NCI-H2227 treated with DMSO at 0.1 percent for 48 hours (cell line): ENCODE results near the gene SLC15A2.

Source experiments
- DNase-seq: peaks from one replicate; lab custom pipeline; 2025; lab: John Stamatoyannopoulos, UW

SLC15A2 gene

DNA sequence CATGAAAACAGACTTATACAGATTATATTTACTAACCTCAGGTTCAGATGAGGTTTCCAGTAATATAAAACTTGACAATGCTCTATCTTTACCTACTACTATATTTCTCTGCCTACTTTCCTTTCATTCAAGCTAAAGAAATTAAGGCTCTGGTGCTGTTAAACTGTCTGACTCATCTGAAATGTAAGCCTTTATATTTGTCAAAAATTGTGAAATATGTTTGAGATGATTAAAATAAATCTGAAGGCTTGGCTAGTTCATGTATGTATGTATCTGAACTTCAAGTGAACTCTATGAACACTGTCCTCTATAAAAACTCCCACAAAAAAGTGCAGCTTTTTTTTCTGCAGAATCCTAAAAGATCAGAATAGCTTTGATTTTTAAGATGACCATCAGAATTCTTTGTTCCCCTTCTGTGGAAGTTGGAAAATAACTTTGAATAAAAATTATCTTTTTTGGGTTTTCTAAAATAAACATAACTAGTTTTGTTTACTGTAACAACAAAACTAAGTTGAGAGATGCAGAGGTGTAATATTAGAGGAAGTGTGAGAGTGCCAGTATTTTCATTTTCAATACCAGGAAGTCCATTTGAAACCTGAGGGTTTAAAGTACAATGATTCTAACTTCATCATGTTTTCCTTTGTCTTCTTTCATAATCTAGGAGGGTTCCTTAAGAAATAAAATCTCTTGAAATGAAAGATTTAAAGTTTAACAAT is 85.7 kb downstream of the SLC15A2 start:
- DNase-seq, result no peak

- DNase-seq, result no peak
Observed at GRCh38 chr3:121980450-121980796, 86.2 kb downstream of the SLC15A2 start.

DNA sequence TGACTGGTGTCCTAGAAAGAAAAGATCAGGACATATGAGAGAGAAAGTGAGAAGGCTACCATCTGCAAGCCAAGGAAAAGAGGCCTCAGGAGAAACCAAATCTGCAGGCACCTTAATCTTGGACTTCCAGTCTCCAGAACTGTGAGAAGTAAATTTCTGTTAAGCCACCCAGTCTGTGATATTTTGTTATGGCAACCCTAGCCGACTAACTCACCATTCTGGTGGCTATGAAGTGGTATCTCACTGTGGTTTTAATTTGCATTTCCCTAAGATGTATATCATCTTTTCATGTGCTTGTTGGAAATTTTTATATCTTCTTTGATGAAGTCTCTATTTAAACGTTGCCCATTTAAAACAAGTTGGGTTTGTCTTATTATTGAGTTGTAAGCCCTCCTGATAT is 87.3 kb downstream of the SLC15A2 start:
- no peak for DNase-seq

DNA sequence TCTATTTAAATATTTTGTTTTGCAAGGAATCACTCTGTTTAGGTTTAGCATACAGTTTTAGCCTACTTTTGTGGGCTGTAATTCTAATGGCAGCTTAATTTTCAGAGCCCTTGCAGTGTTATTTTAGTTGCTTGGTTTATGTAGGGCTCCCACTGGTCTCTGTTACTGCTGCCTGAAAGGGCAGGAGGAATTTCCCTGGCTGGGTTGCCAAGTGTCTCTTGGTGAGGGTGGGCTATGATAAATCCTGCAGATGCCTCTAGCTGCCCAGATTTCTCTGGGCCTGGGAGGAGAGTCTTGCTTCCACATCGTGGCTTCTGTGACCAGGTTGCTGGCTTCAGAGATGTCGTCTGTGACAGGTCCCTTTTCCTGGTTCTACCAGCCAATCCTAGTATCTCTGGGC is 91.6 kb downstream of the SLC15A2 start:
- DNase-seq, result no peak

GRCh38 chr3:121988146-121988545 is 93.9 kb downstream of the SLC15A2 start:
- DNase-seq, result no peak

GRCh38 chr3:121989943-121990342 is 95.7 kb downstream of the SLC15A2 start:
- no peak for DNase-seq

- no peak for DNase-seq
Observed at GRCh38 chr3:121992601-121993560, 98.7 kb downstream of the SLC15A2 start.
